Right renal cortex interstitium (tissue), 3 donors: Measurements from ENCODE around the gene AMIGO1. TPM values are rescaled to one million over a fixed set of nuclear protein-coding genes. Genes with fewer than 3 reads are reported as not detected.
A peak's percentile ranks its signal among the peaks of the same experiment; 100 is the strongest.

Experiments
- DNase-seq, 3 donors: peaks; one replicate each; pipeline ENCODE4 v3.0.0-alpha.2; 2013; ENCODE audit warnings: low read depth in 3 of 3, low spot score in 2 of 3
- polyA plus RNA-seq, 3 donors: library from polyadenylated mRNA; unstranded; fragments of 120-200 nt; gene quantifications; one replicate each; pipeline ENCODE4 v1.2.1, GENCODE V29; 2013; ENCODE audit not compliant: insufficient read length in 3 of 3

Gene AMIGO1, protein sequence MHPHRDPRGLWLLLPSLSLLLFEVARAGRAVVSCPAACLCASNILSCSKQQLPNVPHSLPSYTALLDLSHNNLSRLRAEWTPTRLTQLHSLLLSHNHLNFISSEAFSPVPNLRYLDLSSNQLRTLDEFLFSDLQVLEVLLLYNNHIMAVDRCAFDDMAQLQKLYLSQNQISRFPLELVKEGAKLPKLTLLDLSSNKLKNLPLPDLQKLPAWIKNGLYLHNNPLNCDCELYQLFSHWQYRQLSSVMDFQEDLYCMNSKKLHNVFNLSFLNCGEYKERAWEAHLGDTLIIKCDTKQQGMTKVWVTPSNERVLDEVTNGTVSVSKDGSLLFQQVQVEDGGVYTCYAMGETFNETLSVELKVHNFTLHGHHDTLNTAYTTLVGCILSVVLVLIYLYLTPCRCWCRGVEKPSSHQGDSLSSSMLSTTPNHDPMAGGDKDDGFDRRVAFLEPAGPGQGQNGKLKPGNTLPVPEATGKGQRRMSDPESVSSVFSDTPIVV
- polyA plus RNA-seq = 10 to 100 TPM in 1 of 3 donors, 1 to 10 TPM in 2; 7.8 to 10.5 (median 8.8) TPM

DNA sequence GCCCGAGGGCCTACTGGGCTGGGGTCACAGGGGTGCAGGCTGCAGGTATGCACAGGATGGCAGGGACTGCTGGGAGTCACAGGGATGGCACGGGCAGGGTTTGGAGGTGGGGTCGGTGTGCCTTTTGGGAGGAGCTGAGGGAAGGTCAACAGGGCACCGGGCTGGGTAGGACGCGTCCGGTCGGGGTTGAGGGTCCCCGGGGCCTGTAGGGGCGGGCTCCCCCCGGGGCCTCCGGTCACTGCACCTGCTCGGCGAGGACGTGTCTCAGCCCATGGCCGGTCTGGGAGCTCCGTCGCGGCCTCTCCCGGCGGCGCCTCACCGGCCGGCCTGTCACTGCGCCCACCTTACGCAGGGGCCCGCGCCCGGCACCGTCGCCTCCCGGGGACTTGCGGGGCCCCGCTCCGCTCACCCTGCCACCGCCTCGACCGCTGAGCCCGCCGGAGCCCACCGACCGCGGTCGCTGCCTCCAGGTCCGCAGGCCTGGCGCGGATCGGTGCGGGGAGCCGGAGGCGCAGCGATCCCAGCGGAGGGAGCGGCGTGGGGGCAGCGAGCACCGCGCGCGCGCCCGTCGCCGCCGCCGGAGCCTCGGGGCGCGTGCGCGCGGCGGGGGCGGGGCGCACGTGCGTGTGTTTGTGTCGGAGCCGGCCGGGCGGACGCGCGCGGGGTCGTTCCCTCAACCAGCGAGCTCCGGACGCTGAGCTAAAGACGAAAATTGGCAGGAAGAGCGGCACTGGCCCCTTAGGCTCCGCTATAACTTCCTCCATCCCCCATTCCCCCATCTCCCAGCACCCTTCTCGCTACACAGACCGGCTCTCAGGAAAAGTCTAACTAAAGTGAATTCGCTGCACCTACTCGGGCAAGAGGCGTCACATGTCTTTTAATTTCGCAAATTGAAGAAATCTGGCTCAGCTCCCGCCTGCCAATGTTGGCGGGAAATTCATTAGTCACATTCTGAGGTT is at the start of gene AMIGO1:
Gene AMIGO1 (minus strand): TSS at position 552 of the 959 bp plus-strand sequence. CDS start 815 bp downstream, outside the sequence.
- DNase-seq = no peak

DNA sequence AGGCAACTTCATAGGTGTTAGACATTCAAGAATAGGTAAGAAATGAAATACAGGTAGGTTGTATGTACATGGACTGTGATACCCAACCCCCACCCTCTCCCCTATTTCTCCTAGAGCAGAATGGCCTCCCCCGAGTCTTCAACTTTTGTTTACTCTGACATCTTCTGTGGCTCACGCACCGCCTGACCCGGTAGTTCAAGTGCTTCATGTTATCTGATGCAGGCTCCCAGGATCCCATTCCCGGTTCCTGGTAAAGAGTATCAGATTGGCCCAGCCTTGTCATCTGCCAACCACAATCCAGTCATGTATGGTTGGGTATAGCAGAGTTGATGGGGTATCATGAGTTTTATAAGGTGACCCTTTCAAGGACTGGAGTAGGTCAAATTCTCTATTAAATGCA is 48.0 kb upstream of the AMIGO1 start:
- DNase-seq = no peak

DNA sequence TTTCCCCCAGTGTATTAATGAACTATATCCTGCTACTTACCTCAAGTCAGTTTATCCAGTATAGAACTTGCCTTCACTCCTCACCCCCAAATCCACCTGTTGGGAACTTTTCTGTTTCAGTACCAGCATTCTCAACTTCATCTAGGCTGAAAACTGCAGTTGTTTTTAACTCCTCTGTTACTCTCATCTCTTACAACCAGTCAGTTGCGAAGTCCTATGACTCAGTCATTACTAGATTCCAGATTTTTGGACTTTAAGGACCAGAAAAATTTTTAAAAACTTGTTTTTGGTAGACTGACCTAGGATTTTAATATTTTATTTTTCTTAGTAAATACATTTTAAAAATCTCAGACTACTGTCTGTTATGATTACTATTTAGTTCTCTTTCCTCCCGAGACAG is 47.0 kb upstream of the AMIGO1 start:
- DNase-seq = no peak

DNA sequence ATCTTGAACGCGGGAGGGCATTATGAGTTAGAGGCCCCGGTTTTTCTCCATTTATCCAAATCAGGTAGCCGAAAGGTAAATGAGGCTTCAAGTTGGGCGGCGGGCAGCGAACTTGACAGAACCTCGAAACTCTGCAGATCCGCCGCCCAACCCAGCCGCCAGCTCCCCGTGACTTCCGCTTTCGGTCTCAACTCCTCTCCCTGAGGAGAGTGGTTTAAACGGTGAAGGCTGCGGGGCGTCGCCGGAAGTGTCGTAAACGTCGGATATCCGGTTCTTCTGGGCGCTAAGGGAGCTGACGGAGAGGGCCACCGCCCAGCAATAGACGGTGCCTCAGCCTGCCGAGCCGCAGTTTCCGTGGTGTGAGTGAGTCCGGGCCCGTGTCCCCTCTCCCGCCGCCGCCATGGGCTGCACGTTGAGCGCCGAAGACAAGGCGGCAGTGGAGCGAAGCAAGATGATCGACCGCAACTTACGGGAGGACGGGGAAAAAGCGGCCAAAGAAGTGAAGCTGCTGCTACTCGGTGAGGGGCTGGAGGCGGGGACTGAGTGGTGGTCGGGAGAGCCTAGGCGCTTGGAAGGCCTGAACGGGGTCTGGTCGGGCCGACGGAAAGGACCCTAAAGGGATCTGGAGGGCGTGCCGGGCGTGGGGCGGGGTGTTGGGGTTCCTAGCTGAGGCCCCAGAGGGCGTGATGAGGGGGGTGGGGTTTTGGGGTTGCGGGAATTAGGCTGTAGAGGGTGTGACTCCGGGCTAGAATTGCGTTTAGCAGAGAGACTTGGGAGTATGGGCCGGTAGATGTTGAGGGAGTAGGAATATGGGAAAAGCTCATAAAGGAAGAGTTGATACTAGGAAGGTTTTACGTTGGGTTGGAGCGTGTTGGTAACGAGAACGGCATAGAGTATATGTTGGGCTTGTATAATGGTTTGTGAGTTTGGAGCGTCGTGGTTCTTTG is 39.1 kb upstream of the AMIGO1 start, which contains the start of gene GNAI3:
Gene GNAI3 (plus strand): TSS at position 295 of the 947 bp plus-strand sequence. CDS start 106 bp downstream, at position 401.
- peak; percentile 89 to 92 (median 90) for DNase-seq

DNA sequence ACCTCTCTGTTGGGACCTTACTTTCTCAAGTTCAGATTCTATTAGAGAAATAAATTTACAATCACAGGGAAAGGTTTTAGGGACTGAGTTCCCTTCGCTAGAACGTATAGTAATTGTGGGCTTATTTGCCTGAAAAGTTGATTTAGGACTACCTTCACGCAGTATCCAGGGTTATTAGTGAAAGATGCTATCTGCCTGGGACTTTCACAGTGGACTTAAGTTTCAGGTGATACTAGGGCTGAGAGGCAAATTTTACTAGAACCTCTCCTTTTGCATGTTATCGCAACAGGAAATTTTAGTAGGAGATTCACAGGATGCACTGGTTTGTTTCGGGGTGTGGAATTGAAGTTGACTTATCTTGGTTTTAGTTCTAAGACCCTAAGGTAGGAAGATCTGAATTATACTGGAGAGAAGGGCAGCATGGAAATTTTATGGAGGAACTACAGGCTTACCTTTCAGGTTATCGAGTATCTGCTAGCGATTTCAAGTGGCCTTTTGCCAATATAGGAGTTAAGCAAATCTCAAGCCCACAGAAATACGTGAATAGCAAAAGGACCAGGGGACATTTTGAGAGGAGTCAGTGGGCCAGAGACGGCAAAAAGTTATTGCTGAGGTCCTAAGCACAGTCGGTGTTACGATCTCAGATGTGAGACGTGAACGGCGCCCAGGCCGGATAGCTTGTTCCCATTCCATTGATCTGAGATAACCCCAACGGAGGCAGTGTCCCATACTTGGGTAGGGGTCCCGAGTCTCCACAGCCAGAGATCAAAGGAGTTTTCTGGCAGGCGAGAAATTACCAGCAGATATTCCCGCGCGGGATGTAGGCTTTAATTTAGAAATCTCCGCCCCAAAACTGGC is 38.2 kb upstream of the AMIGO1 start:
- DNase-seq = no peak

DNA sequence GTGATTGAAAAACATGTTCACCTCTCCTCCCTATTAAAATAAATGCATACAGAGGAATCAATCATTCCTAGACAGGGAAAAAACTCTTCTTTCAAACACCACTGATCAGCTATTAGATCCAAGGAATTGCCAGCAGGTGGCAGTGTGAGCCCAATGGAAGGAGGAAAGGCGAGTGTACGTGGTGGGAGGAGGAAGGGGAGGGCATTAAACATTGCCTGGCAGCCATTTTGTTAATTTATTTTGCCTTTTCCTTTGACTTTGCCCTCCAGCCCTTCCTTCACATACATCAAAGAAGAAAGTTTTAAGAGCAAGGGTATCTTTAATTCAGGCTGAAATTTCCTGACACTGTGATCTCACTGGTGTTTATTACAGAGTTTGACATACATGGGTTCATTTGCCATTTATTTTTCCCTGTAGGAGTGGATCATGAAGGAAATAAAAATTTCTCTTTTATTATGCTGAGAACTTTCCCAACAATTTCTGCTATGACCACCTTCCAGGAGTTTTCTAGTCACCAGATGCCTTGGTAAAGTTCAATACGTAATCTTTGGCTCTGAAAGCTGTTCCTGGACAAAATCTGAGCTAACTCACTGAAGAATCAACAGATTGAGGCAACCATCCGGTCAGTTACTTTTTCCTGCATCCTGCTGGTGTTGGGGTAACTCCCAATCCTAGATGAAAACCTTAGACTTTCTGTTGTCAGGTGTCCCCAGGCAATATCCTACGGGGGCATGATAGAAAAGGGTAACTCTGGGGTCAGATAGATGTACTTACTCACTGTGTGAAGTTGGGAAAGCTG is 37.0 kb upstream of the AMIGO1 start:
- peak in 2 of 3 donors; percentile 84 to 85 for DNase-seq

DNA sequence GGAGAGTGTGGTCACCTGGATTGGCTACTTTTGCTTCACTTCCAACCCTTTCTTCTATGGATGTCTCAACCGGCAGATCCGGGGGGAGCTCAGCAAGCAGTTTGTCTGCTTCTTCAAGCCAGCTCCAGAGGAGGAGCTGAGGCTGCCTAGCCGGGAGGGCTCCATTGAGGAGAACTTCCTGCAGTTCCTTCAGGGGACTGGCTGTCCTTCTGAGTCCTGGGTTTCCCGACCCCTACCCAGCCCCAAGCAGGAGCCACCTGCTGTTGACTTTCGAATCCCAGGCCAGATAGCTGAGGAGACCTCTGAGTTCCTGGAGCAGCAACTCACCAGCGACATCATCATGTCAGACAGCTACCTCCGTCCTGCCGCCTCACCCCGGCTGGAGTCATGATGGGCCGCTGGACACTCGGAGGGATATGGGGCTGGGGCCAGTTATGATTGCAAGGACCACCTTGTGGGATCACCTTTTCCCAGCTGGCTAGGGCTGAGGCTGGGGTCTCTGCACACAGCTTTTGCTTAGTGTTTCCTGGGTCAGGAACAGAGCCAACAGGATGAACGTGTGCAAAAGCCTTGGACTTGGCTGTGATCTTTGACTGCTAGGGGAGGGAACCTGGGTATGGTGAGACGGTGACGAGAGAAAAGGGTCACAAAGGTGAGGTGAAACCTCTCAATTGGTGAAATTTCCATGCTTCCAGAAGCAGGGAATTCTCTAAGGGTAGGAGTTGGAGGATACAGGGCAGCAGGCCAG is 34.6 kb upstream of the AMIGO1 start:
- DNase-seq = no peak

DNA sequence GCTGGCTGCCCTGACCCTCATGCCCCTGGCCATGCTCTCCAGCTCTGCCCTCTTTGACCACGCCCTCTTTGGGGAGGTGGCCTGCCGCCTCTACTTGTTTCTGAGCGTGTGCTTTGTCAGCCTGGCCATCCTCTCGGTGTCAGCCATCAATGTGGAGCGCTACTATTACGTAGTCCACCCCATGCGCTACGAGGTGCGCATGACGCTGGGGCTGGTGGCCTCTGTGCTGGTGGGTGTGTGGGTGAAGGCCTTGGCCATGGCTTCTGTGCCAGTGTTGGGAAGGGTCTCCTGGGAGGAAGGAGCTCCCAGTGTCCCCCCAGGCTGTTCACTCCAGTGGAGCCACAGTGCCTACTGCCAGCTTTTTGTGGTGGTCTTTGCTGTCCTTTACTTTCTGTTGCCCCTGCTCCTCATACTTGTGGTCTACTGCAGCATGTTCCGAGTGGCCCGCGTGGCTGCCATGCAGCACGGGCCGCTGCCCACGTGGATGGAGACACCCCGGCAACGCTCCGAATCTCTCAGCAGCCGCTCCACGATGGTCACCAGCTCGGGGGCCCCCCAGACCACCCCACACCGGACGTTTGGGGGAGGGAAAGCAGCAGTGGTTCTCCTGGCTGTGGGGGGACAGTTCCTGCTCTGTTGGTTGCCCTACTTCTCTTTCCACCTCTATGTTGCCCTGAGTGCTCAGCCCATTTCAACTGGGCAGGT is 33.9 kb upstream of the AMIGO1 start:
- no peak for DNase-seq

DNA sequence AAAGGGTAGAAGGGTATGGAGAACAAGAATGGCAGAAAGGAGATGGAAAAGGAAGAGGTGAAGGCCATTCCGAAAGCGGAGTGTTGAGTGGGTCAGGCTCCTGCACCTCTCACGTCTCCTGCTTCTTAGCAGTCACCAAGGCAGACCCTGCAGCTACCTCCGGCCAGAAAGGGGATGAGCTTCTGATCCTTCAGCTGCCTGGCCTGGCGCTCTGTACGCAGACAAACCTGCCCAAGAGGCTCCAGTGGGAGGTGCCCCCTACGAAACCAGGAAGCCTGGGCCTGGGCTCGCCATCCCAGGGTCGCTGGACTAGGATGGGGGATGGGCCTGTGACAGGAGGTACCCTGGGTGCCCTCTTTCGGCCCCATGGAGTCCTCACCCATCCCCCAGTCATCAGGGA is 33.1 kb upstream of the AMIGO1 start:
- no peak for DNase-seq

DNA sequence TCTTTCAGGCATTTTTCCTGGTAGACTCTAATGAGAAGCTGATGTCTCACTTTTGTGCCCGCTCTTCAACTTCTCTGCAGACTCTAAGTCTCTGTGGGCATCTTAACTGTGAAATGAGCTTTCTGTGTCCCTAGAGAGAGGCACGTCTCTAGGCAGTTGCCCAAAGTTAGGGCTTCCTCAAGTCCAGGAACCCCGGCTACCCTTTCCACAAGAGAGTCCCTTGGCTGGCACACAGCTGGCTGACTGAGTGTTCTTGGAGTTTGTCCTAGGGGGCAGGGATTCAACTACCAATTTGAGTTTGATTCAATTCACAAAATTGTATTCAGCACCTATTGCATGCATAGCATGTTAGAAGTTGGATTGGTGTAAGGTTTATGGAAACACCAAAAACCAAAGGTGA is 31.6 kb upstream of the AMIGO1 start:
- DNase-seq = no peak

DNA sequence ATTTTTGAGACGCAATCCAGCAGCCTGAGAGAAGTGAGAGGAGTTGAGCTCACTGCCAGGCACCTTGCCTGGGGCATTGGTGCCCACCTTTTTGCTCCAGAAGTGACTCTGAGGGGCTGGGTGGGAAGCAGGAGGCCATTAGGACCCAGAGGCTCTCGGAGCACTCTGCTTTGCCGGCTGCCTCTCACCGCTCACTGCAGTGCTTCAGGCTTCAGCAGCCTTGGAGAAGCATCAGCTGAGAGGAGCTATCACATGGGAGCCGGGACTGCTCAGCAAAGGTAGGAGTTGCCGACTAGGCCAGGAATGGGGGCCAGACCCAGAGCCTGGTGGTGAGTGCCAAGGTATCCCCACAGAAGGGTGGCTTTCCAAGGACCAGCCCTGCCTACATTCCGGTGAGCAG is 30.1 kb upstream of the AMIGO1 start, which contains the start of gene GPR61:
Gene GPR61 (plus strand): TSS at position 197 of the 400 bp plus-strand sequence. CDS start 3,151 bp downstream, outside the sequence.
- no peak for DNase-seq

DNA sequence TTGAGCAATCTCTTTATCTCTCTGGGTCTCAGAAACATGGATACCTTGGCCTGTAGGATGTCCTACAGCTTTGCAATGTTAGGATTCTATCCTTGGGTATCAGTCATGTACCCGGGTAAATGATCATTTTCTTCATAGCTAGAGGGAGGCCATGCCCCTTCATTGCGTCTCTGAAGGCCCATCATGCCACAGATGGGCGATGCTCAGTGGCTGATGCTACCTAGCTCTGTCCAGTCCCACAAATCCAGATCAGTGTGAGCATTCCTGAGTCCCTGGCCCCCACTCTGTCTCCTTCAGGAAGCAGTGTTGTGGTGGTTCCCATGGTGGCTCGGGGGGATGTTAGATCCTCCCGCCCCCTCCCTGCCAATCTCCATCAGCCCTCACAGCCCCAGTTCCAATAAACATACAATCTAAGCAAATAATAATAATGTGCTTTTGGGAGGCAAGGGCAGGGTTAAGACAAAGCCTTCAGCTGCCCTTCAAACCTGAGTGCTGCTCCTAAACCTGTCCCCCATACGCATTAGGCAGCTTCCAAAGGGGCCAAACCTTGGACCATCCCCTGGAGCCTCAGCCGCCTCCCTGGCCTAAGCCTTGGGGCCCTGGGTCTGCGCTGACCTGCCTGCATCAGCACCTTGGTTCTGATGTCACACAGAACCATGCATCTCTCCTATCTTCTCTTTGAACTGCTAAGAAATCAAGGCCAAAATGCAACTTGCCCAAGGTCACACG is 29.5 kb upstream of the AMIGO1 start:
- DNase-seq = no peak

DNA sequence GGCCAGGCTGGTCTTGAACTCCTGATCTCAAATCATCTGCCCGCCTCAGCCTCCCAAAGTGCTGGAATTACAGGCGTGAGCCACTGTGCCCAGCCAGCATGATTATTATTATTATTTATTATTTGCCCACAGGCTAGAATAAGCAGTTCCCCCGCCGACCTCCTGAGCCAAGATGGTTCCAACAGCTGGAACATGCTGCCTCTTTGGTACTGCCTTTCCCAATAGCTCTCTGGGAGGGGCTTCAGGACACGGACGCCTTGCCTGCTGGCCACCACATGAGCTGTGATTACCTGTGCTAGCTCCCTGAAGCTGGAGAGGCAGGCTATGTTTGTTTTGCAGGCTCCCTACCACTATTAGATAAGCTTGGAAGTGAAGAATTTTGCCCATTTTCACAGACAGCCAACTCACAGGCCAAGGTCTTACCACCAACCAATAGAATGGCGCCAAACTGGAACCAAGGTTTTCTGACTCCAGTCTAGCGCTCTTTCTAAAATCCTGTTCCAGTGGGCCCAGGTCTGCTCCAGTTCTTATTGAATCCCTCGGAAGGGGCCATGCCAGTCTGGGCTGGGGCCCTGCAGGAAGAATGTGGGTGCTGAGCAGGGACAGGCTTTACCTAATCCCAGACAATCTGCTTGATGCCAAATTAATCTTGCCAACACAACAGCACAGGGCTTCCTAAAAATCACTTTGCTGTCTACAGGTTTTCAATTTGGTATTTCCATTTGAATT is 28.1 kb upstream of the AMIGO1 start:
- no peak for DNase-seq

DNA sequence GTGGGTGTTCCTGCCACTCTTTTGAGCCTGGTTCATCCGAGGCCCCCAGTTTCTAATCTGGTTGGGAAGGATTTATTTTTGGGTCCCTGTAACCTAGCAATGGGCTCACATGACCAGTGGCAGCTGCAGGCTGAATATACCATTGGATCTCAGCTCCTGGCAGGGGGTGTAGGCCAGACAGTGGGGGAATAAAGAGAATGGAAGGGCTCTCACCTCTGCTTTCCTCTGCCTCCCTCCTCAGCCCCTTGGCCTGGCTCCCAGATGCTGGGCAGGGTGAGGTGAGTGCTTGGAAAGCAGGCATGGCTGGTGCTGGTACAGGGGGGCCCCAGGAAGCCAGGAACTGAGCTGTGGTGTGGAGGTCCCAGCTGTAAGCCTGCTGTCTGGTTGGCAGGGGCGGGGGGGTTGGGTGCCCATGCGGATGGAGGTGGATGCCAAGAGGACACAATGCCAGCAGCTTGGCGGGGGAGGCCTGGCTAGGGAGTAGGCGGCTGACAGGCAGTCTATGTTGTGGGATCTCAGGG is 26.5 kb upstream of the AMIGO1 start:
- no peak for DNase-seq

DNA sequence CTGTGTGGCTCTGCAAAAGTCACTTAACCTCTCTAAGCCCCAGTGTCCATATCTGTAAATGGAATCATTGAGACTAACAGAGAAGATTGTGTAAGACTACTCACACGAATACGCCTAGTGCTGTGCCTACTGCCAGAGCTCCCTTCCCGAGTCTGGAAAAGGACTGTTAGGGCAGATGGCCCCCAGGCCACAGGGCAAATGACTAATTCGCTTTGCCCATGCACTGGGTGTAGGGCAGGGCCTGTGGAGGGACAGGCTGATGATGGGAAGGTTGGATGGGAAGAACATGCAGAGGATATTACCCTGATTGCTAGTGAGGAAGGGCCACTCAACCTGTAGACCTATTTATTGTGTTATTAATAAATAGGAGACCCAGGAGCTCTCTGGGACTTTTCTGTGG is 26.0 kb upstream of the AMIGO1 start:
- DNase-seq = no peak
